ENCODE data around the gene MAGI2. TPM values are rescaled to one million over a fixed set of nuclear protein-coding genes. Genes with fewer than 3 reads are reported as not detected.

The MAGI2 gene
- total and polyA plus RNA-seq, 2 of the 13 experiments (the other 11 are each of a cell fraction or from before 2014, with no cell fraction given) = 1.5 to 3.8 TPM

DNA sequence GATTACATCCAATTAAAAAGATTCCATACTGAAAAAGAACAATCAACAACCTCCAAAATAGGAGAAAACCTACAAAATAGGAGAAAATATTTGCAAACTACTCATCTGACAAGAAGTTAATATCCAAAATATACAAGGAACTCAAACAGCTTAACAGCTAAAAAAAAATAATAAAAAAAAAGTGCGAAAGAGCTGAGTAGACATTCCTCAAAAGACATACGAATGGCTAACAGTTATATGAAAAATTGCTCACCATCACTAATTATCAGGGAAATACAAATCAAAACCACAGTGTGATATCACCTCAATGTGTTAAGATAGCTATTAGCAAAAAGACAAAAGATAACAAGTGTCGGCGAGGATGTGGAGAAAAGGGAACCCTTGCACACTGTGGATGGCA, 1204.6 kb downstream of the MAGI2 start:
- intact Hi-C loops (cut with micrococcal nuclease; ENCODE audit: unreplicated experiment) = no loop called here
- CTCF ChIA-PET (ENCODE audit: low intra/inter-chr PET ratio, low total read pairs) = no interaction called here
- BruUV-seq (replicated peaks) = no TSS peak

DNA sequence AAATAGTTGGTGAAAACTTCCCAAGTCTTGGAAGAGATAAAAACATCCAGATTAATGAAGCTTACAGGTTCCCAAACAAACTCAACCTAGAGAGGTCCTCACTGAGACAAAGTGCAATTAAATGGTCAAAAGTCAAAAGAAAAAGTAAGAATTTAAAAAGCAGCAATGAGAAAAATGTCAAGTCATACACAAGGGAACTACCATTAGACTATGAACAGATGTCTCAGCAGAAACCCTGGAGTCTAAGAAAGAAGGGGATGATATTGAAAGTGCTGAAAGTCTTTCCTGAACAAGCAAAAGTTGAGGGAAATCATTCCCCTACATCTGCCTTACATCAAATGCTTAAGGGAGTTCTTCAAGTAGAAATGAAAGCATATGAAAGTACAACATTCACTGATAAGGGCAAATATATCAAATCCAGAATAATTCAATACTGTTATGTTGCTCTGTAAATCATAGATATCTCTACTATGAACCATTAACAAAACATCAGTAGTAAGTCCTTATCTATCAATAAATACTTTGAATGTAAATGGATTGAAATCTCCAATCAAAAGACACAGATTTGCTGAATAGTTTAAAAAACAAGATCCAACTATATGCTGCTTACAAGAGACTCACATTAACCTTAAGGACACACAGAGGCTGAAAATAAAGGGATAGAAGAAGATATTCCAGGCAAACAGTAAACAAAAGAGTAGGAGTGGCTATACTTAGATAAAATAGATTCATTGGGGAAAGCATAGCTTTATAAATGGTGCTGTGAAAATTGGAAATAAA, 1205.4 kb downstream of the MAGI2 start:
- Histone ChIP-seq H3K79me2 (ENCODE audit: insufficient read depth, low read length) (no peaks in the 10 kb centered on the region), H2AFZ (ENCODE audit: low read length) (no peak overlapping the region), H3K4me2 (ENCODE audit: low read depth, low read length) (no peak overlapping the region), H4K20me1 (ENCODE audit: insufficient read depth, low read length) (no peaks in the 10 kb centered on the region), H3K9ac (ENCODE audit: insufficient read depth, low read depth, low read length) (no peak overlapping the region), H3K36me3 (replicated peaks in 1 of 2; ENCODE audit: control insufficient read depth in 1 of 2, insufficient read depth in 2 of 2, low read length in 2 of 2) (no peaks in the 10 kb centered on the region), H3K27me3 (ENCODE audit: control insufficient read depth in 1 of 2, insufficient read depth in 2 of 2, low read length in 2 of 2) (no peaks in the 10 kb centered on the region), H3K4me1 (ENCODE audit: insufficient read depth, low read length) (no peaks in the 10 kb centered on the region), H3K27ac (ENCODE audit: extremely low read length, insufficient read depth, low read length) (no peak overlapping the region), H3K9me3 (ENCODE audit: low read length) (peaks cover 11% of the 10 kb centered on the region), H3K4me3 (replicated peaks in 1 of 3; ENCODE audit: insufficient read depth in 1 of 3, low read depth in 2 of 3, low read length in 3 of 3) (no peak overlapping the region)
- no peak for FAIRE-seq
- no peak for DNase-seq (ENCODE audit: low spot score)
- in situ Hi-C loops (cut with HindIII; ENCODE audit: extremely low pct_ligation_motif_present, low pct_unique_long_range_greater_than_20kb) (no loop called here), intact Hi-C loops (cut with micrococcal nuclease; ENCODE audit: unreplicated experiment) (no loop called here)
- CTCF ChIA-PET (ENCODE audit: low intra/inter-chr PET ratio, low total read pairs) = no interaction called here
- no TSS peak for BruUV-seq (replicated peaks)
- POLR2A ChIA-PET = no interaction called here
- no peak for ATAC-seq
- TF ChIP-seq, protein P1, sequence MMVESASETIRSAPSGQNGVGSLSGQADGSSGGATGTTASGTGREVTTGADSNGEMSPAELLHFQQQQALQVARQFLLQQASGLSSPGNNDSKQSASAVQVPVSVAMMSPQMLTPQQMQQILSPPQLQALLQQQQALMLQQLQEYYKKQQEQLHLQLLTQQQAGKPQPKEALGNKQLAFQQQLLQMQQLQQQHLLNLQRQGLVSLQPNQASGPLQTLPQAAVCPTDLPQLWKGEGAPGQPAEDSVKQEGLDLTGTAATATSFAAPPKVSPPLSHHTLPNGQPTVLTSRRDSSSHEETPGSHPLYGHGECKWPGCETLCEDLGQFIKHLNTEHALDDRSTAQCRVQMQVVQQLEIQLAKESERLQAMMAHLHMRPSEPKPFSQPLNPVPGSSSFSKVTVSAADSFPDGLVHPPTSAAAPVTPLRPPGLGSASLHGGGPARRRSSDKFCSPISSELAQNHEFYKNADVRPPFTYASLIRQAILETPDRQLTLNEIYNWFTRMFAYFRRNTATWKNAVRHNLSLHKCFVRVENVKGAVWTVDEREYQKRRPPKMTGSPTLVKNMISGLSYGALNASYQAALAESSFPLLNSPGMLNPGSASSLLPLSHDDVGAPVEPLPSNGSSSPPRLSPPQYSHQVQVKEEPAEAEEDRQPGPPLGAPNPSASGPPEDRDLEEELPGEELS (CRISPR knock-in tag; IDR thresholded peaks at IDR 0.05) = no peak
- TF ChIP-seq, protein P2, sequence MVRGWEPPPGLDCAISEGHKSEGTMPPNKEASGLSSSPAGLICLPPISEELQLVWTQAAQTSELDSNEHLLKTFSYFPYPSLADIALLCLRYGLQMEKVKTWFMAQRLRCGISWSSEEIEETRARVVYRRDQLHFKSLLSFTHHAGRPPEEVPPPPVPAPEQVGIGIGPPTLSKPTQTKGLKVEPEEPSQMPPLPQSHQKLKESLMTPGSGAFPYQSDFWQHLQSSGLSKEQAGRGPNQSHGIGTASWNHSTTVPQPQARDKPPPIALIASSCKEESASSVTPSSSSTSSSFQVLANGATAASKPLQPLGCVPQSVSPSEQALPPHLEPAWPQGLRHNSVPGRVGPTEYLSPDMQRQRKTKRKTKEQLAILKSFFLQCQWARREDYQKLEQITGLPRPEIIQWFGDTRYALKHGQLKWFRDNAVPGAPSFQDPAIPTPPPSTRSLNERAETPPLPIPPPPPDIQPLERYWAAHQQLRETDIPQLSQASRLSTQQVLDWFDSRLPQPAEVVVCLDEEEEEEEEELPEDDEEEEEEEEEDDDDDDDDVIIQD (CRISPR knock-in tag; IDR thresholded peaks at IDR 0.05; ENCODE audit: low read depth) = no peak
- no peak for TF ChIP-seq NR2C2 (CRISPR knock-in tag; IDR thresholded peaks at IDR 0.05; ENCODE audit: borderline replicate concordance)
- no peak for TF ChIP-seq ARNT2 (CRISPR knock-in tag; IDR thresholded peaks at IDR 0.05; ENCODE audit: low read depth)
- TF ChIP-seq ZNF773 (CRISPR knock-in tag; IDR thresholded peaks at IDR 0.05; ENCODE audit: borderline replicate concordance) = no peak
- no peak for TF ChIP-seq ZNF484 (CRISPR knock-in tag; IDR thresholded peaks at IDR 0.05; ENCODE audit: borderline replicate concordance, low read depth)
- TF ChIP-seq NPAS2 (CRISPR knock-in tag; IDR thresholded peaks at IDR 0.05; ENCODE audit: borderline replicate concordance) = no peak
- TF ChIP-seq, protein P3, sequence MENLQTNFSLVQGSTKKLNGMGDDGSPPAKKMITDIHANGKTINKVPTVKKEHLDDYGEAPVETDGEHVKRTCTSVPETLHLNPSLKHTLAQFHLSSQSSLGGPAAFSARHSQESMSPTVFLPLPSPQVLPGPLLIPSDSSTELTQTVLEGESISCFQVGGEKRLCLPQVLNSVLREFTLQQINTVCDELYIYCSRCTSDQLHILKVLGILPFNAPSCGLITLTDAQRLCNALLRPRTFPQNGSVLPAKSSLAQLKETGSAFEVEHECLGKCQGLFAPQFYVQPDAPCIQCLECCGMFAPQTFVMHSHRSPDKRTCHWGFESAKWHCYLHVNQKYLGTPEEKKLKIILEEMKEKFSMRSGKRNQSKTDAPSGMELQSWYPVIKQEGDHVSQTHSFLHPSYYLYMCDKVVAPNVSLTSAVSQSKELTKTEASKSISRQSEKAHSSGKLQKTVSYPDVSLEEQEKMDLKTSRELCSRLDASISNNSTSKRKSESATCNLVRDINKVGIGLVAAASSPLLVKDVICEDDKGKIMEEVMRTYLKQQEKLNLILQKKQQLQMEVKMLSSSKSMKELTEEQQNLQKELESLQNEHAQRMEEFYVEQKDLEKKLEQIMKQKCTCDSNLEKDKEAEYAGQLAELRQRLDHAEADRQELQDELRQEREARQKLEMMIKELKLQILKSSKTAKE (CRISPR knock-in tag; IDR thresholded peaks at IDR 0.05; ENCODE audit: borderline replicate concordance) = no peak
- TF ChIP-seq ZNF816 (CRISPR knock-in tag; IDR thresholded peaks at IDR 0.05; ENCODE audit: borderline replicate concordance) = no peak

More for the DNA sequence above, 1204.6 kb downstream of the MAGI2 start:
- FAIRE-seq (no peak), DNase-seq (ENCODE audit: low spot score) (no peak), ATAC-seq (no peak)
- Histone ChIP-seq H2AFZ (ENCODE audit: low read length) (no peak overlapping the region), H4K20me1 (ENCODE audit: insufficient read depth, low read length) (no peaks in the 10 kb centered on the region), H3K4me2 (ENCODE audit: low read depth, low read length) (no peak overlapping the region), H3K9me3 (ENCODE audit: low read length) (peaks cover 11% of the 10 kb centered on the region), H3K79me2 (ENCODE audit: insufficient read depth, low read length) (no peaks in the 10 kb centered on the region), H3K27me3 (ENCODE audit: control insufficient read depth in 1 of 2, insufficient read depth in 2 of 2, low read length in 2 of 2) (no peaks in the 10 kb centered on the region), H3K9ac (ENCODE audit: insufficient read depth, low read depth, low read length) (no peak overlapping the region), H3K4me3 (replicated peaks in 1 of 3; ENCODE audit: insufficient read depth in 1 of 3, low read depth in 2 of 3, low read length in 3 of 3) (no peak overlapping the region), H3K4me1 (ENCODE audit: insufficient read depth, low read length) (no peaks in the 10 kb centered on the region), H3K27ac (ENCODE audit: extremely low read length, insufficient read depth, low read length) (no peak overlapping the region), H3K36me3 (replicated peaks in 1 of 2; ENCODE audit: control insufficient read depth in 1 of 2, insufficient read depth in 2 of 2, low read length in 2 of 2) (no peaks in the 10 kb centered on the region)
- 57% methylated on average over 4 of the region's 4 CpGs for WGBS (ENCODE audit: low lambda C conversion rate)
- in situ Hi-C loops (cut with HindIII; ENCODE audit: extremely low pct_ligation_motif_present, low pct_unique_long_range_greater_than_20kb) = no loop called here
- TF ChIP-seq MAFK (conservative IDR thresholded peaks at IDR 0.05 in 1 of 2, IDR thresholded peaks at IDR 0.05 in 1 of 2; ENCODE audit: low read length in 2 of 2) (peak; percentile 34 to 67; a peak in 3 of 4 replicates), MAFF (IDR thresholded peaks at IDR 0.05; ENCODE audit: low read depth, low read length) (peak; percentile 51; the same call in 1 of the 2 replicates), ZNF292 (CRISPR knock-in tag; IDR thresholded peaks at IDR 0.05; ENCODE audit: borderline replicate concordance, low read depth) (no peak)
- POLR2A ChIA-PET = no interaction called here
